HG03442 (cell line): Measurements from ENCODE around the gene SLC36A3.
A peak's percentile ranks its signal among the peaks of the same experiment; 100 is the strongest.
"Not testable (repeated sequence)": the region's sequence is repeated elsewhere in the genome, so short reads cannot be mapped to it uniquely, and the experiment has no call there.

Experiments
- ATAC-seq: cut with Tn5 transposase; IDR thresholded peaks from one replicate; pipeline ENCODE4 v1.9.1; 2021; ENCODE audit warnings: mild to moderate bottlenecking, moderate library complexity; ENCODE audit not compliant: unreplicated experiment

Gene SLC36A3

GRCh38 chr5:151303666-151304065 lies at the start of gene SLC36A3:
Gene SLC36A3 (minus strand): TSS chr5:151303766. CDS start chr5:151303354, 412 bp downstream.
- no peak for ATAC-seq

- ATAC-seq, result no peak
These were observed 48.1 kb upstream of the SLC36A3 start for GRCh38 chr5:151351671-151352070.

- ATAC-seq, result no peak
These were observed 45.2 kb upstream of the SLC36A3 start for GRCh38 chr5:151348789-151349188.

GRCh38 chr5:151347369-151347768 lies 43.8 kb upstream of the SLC36A3 start, which contains the start of gene SLC36A2:
Gene SLC36A2 (minus strand): TSS chr5:151347559. CDS start chr5:151347460, 99 bp downstream.
- no peak for ATAC-seq

GRCh38 chr5:151345808-151346478 lies 42.4 kb upstream of the SLC36A3 start:
- ATAC-seq, result no peak

GRCh38 chr5:151345187-151345807 lies 41.7 kb upstream of the SLC36A3 start:
- ATAC-seq, result no peak

GRCh38 chr5:151344088-151344487 lies 40.5 kb upstream of the SLC36A3 start:
- no peak for ATAC-seq

GRCh38 chr5:151340004-151340403 lies 36.4 kb upstream of the SLC36A3 start:
- ATAC-seq, result no peak

GRCh38 chr5:151338734-151339133 lies 35.2 kb upstream of the SLC36A3 start:
- ATAC-seq, result no peak

GRCh38 chr5:151332857-151333256 lies 29.3 kb upstream of the SLC36A3 start:
- ATAC-seq, result no peak

- no peak for ATAC-seq
These were observed 25.2 kb upstream of the SLC36A3 start for GRCh38 chr5:151328734-151329133.

- no peak for ATAC-seq
These were observed 24.0 kb upstream of the SLC36A3 start for GRCh38 chr5:151327585-151327984.

GRCh38 chr5:151326266-151326665 lies 22.7 kb upstream of the SLC36A3 start:
- ATAC-seq, result no peak

GRCh38 chr5:151320481-151320880 lies 16.9 kb upstream of the SLC36A3 start:
- ATAC-seq, result no peak

GRCh38 chr5:151318850-151319732 lies 15.5 kb upstream of the SLC36A3 start:
- peak; percentile 79 for ATAC-seq

GRCh38 chr5:151317871-151318270 lies 14.3 kb upstream of the SLC36A3 start:
- ATAC-seq, result no peak

GRCh38 chr5:151315998-151316597 lies 12.5 kb upstream of the SLC36A3 start:
- peak; percentile 71 for ATAC-seq

GRCh38 chr5:151313357-151313756 lies 9.8 kb upstream of the SLC36A3 start:
- no peak for ATAC-seq

- ATAC-seq, result no peak
These were observed 9.3 kb upstream of the SLC36A3 start for GRCh38 chr5:151312756-151313324.

GRCh38 chr5:151310932-151311331 lies 7.4 kb upstream of the SLC36A3 start:
- no peak for ATAC-seq

GRCh38 chr5:151309821-151310220 lies 6.3 kb upstream of the SLC36A3 start:
- ATAC-seq, result not testable (repeated sequence)
